AG04449 (cell line): Measurements from ENCODE around the gene TIAL1.
A peak's percentile ranks its signal among the peaks of the same experiment; 100 is the strongest.

Experiments
- CTCF ChIA-PET: fragments of 350-600 bp; formaldehyde crosslinking; extraction: SDS; loops from one replicate; lab custom pipeline; 2021; ENCODE audit warnings: antibody characterized with exemption; lab: Yijun Ruan, JAX
- POLR2A ChIA-PET: fragments of 400-600, 350-600 bp; formaldehyde crosslinking; extraction: SDS; loops from one replicate; lab custom pipeline; 2020; ENCODE audit warnings: antibody characterized with exemption, inconsistent platforms; lab: Yijun Ruan, JAX
- DNase-seq: peaks from one replicate; pipeline ENCODE4 v3.0.0-alpha.2; 2010; ENCODE audit warnings: low read depth, low spot score
- H3K4me3 ChIP-seq: 2 replicates; pipeline ENCODE4 v1.5.1; 2011; ENCODE audit warnings: low read depth, mild to moderate bottlenecking, control low read depth, low read length
- CTCF ChIP-seq: IDR thresholded peaks from one replicate; pipeline ENCODE4 v1.5.1; 2011; ENCODE audit warnings: mild to moderate bottlenecking, moderate library complexity, low read length, control low read depth, inconsistent platforms; ENCODE audit not compliant: insufficient read depth; ENCODE audit errors: missing control alignments

TIAL1 gene

DNA sequence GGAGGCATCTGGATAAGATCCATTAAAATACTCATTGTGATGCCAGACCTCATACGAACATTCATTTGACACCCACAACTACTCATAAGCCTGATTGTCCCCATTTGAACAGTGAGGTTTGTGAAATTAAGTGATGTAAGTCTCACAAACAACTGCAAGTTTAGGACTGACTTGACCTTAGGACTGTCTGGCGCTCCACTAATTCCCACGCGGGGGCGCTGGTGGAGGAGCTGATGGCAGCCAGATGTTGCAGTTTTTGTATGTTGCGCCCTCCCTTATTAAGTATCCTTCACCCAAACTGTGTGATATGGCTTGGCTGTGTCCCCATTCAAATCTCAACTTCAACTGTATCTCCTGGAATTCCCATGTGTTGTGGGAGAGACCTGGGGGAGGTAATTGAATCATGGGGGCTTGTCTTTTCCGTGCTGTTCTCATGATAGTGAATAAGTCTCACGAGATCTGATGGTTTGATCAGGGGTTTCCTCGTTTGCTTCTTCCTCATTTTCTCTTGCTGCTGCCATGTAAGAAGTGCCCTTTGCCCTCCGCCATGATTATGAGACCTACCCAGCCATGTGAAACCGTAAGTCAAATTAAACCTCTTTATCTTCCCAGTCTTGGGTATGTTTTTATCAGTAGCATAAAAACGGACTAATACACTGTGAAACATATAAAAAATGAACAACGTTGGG, 20.3 kb upstream of the TIAL1 start:
- no peak for DNase-seq
- ChIA-PET POLR2A (interaction anchor here (1.1 kb wide), 1 partner anchor 34 kb away, joined by 3 read pairs; the partner anchor contains the start of gene BAG3), CTCF (interaction anchor here (0.6 to 3.6 kb wide), 14 partner anchors 9 to 243 kb away, joined by 3 to 16 read pairs (median 4); no protein-coding TSS in a partner anchor)
- H3K4me3 ChIP-seq, result no peak overlapping the region
- TF ChIP-seq CTCF, result peak; percentile 54

DNA sequence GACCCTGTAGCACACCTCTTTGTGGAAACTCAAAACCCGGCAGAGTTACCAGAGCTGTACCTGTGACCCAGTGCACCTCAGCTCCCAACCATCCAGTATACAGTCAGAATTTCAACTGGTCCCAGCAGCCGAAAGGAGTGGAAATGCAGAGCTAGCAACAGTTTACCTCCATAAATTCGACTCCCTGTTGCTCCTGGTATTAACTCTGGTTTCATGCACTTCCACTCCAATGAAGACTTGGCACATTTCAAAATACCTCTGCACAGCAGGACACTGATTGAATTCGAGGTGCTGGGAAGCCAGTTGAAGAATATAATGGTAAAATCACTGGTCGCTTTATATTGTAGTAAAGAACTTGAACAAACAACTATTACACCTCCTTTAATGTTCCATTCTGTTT, 17.9 kb upstream of the TIAL1 start:
- POLR2A ChIA-PET, result no interaction called here
- CTCF ChIA-PET, result interaction anchor here (0.5 to 1.5 kb wide), 4 partner anchors 14 to 188 kb away, joined by 3 to 5 read pairs (median 3); no protein-coding TSS in a partner anchor
- no peak for TF ChIP-seq CTCF
- H3K4me3 ChIP-seq, result no peak overlapping the region
- no peak for DNase-seq

DNA sequence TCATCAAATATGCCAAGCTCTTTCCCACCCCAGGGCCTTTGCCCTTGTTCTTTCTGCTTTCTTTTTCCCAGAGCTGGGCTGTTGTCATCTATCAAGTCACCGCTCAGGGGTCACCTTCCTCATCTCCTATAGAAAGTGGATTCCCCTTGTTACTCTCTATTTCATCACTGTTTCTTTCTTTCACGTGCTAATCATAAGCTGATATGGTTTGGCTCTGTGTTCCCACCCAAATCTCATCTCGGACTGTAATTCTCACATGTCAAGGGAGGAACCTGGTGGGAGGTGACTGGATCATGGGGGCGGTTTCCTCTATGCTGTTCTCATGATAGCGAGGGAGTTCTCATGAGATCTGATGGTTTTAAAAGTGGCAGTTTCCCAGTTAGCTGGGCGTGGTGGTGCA, 17.0 kb upstream of the TIAL1 start:
- no peak for TF ChIP-seq CTCF
- no peak overlapping the region for H3K4me3 ChIP-seq
- POLR2A ChIA-PET, result no interaction called here
- CTCF ChIA-PET, result interaction anchor here (1.3 to 1.5 kb wide), 2 partner anchors 13 to 15 kb away, joined by 3 to 5 read pairs; no protein-coding TSS in a partner anchor
- no peak for DNase-seq

GRCh38 chr10:119611433-119611832, 14.7 kb upstream of the TIAL1 start:
- CTCF ChIA-PET, result interaction anchor here (1.0 to 2.1 kb wide), 3 partner anchors 32 to 251 kb away, joined by 3 to 8 read pairs (median 6); no protein-coding TSS in a partner anchor
- TF ChIP-seq CTCF, result no peak
- H3K4me3 ChIP-seq, result no peak overlapping the region
- no peak for DNase-seq
- POLR2A ChIA-PET, result interaction anchor here (0.7 kb wide), 1 partner anchor 492 kb away, joined by 5 read pairs; no protein-coding TSS in a partner anchor

GRCh38 chr10:119609516-119609915, 12.8 kb upstream of the TIAL1 start:
- ChIA-PET CTCF (interaction anchor here (1.2 to 4.2 kb wide), 10 partner anchors 10 to 250 kb away, joined by 3 to 33 read pairs (median 10); partner anchors contain the start of gene INPP5F), POLR2A (no interaction called here)
- DNase-seq, result no peak
- no peak for TF ChIP-seq CTCF
- no peak overlapping the region for H3K4me3 ChIP-seq
